AG04449 (cell line): ENCODE data around the gene C1orf35.
A peak's percentile ranks its signal among the peaks of the same experiment; 100 is the strongest.

Experiments used
- CTCF ChIA-PET: fragments of 350-600 bp; formaldehyde crosslinking; extraction: SDS; loops from one replicate; lab custom pipeline; 2021; ENCODE audit warnings: antibody characterized with exemption; lab: Yijun Ruan, JAX
- POLR2A ChIA-PET: fragments of 400-600, 350-600 bp; formaldehyde crosslinking; extraction: SDS; loops from one replicate; lab custom pipeline; 2020; ENCODE audit warnings: antibody characterized with exemption, inconsistent platforms; lab: Yijun Ruan, JAX
- DNase-seq: peaks from one replicate; pipeline ENCODE4 v3.0.0-alpha.2; 2010; ENCODE audit warnings: low read depth, low spot score
- H3K4me3 ChIP-seq: 2 replicates; pipeline ENCODE4 v1.5.1; 2011; ENCODE audit warnings: low read depth, mild to moderate bottlenecking, control low read depth, low read length
- CTCF ChIP-seq: IDR thresholded peaks from one replicate; pipeline ENCODE4 v1.5.1; 2011; ENCODE audit warnings: mild to moderate bottlenecking, moderate library complexity, low read length, control low read depth, inconsistent platforms; ENCODE audit not compliant: insufficient read depth; ENCODE audit errors: missing control alignments

Gene C1orf35

GRCh38 chr1:228108742-228109072, 5.6 kb upstream of the C1orf35 start:
- no peak for TF ChIP-seq CTCF
- ChIA-PET CTCF (interaction anchor here (0.7 to 1.6 kb wide), 3 partner anchors 9 to 57 kb away, joined by 3 to 7 read pairs (median 4); partner anchors contain the start of gene IBA57), POLR2A (no interaction called here)
- peak overlapping the region; percentile 99 for H3K4me3 ChIP-seq
- no peak for DNase-seq

GRCh38 chr1:228108055-228108690, 5.0 kb upstream of the C1orf35 start:
- POLR2A ChIA-PET: no interaction called here

GRCh38 chr1:228107636-228108035, 4.5 kb upstream of the C1orf35 start:
- no peak overlapping the region; the same call in 1 of the 2 replicates for H3K4me3 ChIP-seq
- ChIA-PET POLR2A (no interaction called here), CTCF (interaction anchor here (1.6 kb wide), 1 partner anchor 23 kb away, joined by 7 read pairs; no protein-coding TSS in a partner anchor)
- no peak for DNase-seq
- no peak for TF ChIP-seq CTCF

More at GRCh38 chr1:228108055-228108690, 5.0 kb upstream of the C1orf35 start:
- peak overlapping the region; percentile 99 for H3K4me3 ChIP-seq
- CTCF ChIA-PET: interaction anchor here (0.7 to 1.6 kb wide), 2 partner anchors 23 to 57 kb away, joined by 4 to 7 read pairs; partner anchors contain the start of gene IBA57
- no peak for TF ChIP-seq CTCF
- DNase-seq: no peak

- no peak for TF ChIP-seq CTCF
- ChIA-PET CTCF (interaction anchor here (0.7 to 1.3 kb wide), 3 partner anchors 24 to 60 kb away, joined by 3 to 5 read pairs (median 4); no protein-coding TSS in a partner anchor), POLR2A (interaction anchor here (1.3 kb wide), 1 partner anchor 25 kb away, joined by 4 read pairs; the partner anchor contains the start of gene ARF1)
- no peak overlapping the region for H3K4me3 ChIP-seq
- no peak for DNase-seq
These were observed 3.6 kb upstream of the C1orf35 start for GRCh38 chr1:228106800-228107054.

- POLR2A ChIA-PET: interaction anchor here (1.3 kb wide), 1 partner anchor 24 kb away, joined by 4 read pairs; the partner anchor contains the start of gene ARF1
- CTCF ChIA-PET: interaction anchor here (0.7 to 1.3 kb wide), 3 partner anchors 25 to 60 kb away, joined by 3 to 5 read pairs (median 4); no protein-coding TSS in a partner anchor
- no peak for DNase-seq
- no peak for TF ChIP-seq CTCF
- H3K4me3 ChIP-seq: no peak overlapping the region
These were observed 3.1 kb upstream of the C1orf35 start for GRCh38 chr1:228105996-228106799.

- ChIA-PET POLR2A (interaction anchor here (1.3 kb wide), 1 partner anchor 23 kb away, joined by 4 read pairs; the partner anchor contains the start of gene ARF1), CTCF (interaction anchor here (1.3 to 1.4 kb wide), 2 partner anchors 25 to 60 kb away, joined by 3 to 4 read pairs; partner anchors contain the start of gene IBA57)
- no peak for TF ChIP-seq CTCF
- H3K4me3 ChIP-seq: no peak overlapping the region
- no peak for DNase-seq
These were observed 2.3 kb upstream of the C1orf35 start for GRCh38 chr1:228105270-228105995.
